Stomach (tissue), 9 donors: ENCODE results near the gene NIM1K. TPM values are rescaled to one million over a fixed set of nuclear protein-coding genes. Genes with fewer than 3 reads are reported as not detected.

Source experiments
- DNase-seq, 2 donors: peaks; one replicate each; pipeline versions ENCODE4 v3.0.0 to v3.0.0-alpha.2; 2013 to 2019
- H3K27ac ChIP-seq, 5 donors: fragments of 200-600 bp in 4 of 5; sonication (generic) in 4 of 5; one replicate each; pipeline ENCODE4 v1.5.1; 2013 to 2019; ENCODE audit warnings: mild to moderate bottlenecking in 1 of 5, moderate library complexity in 1 of 5
- H3K27me3 ChIP-seq, 3 donors: fragments of 200-600 bp; sonication (generic); one replicate each; pipeline ENCODE4 v1.5.1; 2017 to 2019; ENCODE audit warnings: mixed run types in 1 of 3
- H3K36me3 ChIP-seq, 4 donors: fragments of 200-600 bp; sonication (generic); 1 replicate in 3 of 4; 2 replicates in 1 of 4; pipeline ENCODE4 v1.5.1; 2016 to 2019
- H3K4me1 ChIP-seq, 4 donors: fragments of 200-600 bp; sonication (generic); one replicate each; pipeline ENCODE4 v1.5.1; 2016 to 2019
- H3K4me3 ChIP-seq, 4 donors: fragments of 200-600 bp; sonication (generic) in 3 of 4; one replicate each; pipeline ENCODE4 v1.5.1; 2016 to 2019; ENCODE audit warnings: mild to moderate bottlenecking in 1 of 4
- H3K9me3 ChIP-seq, 4 donors: fragments of 200-600 bp; sonication (generic); one replicate each; pipeline ENCODE4 v1.5.1; 2016 to 2019
- CTCF ChIP-seq, 7 experiments: fragments of 450-650 bp in 4 of 7; fragments of 200-600 bp in 3 of 7; sonication (generic) in 3 of 7; IDR thresholded peaks; one replicate each; pipeline ENCODE4 v1.5.1; 2016 to 2019; ENCODE audit warnings: antibody characterized with exemption in 7 of 7, control low read depth in 2 of 7, mild to moderate bottlenecking in 1 of 7
- EP300 ChIP-seq: sonication (generic); formaldehyde crosslinking; IDR thresholded peaks from one replicate; pipeline ENCODE4 v1.6.1; 2017; ENCODE audit warnings: antibody characterized with exemption
- POLR2A ChIP-seq, 4 donors: fragments of 450-650 bp; IDR thresholded peaks; one replicate each; pipeline ENCODE4 v1.6.1; 2016; ENCODE audit warnings: antibody characterized with exemption in 4 of 4, control low read depth in 2 of 4, mild to moderate bottlenecking in 1 of 4, moderate library complexity in 1 of 4
- POLR2AphosphoS5 ChIP-seq, 3 donors: sonication (generic); formaldehyde crosslinking; IDR thresholded peaks; one replicate each; pipeline ENCODE4 v1.6.1; 2016; ENCODE audit warnings: antibody characterized with exemption in 3 of 3
- WGBS, 5 donors: extraction: QIAGEN DNeasy Blood & Tissue Kit in 3 of 5; methylation state at CpG; one replicate each; pipeline versions ENCODE4 v1.1.5 to v1.1.7; 2013 to 2018; 5-methylcytosine and 5-hydroxymethylcytosine counted together
- intact Hi-C: fragments of 100-400 bp; cut with DNase I; formaldehyde crosslinking; loops from one replicate; pipeline ENCODE4 v1.15.1; 2023; ENCODE audit warnings: low total_unique reads
- polyA plus RNA-seq, 3 donors: library from polyadenylated mRNA; stranded (reverse); fragments of 200-250 nt; gene quantifications; one replicate each; pipeline ENCODE4 v1.2.3, GENCODE V29; 2013
- total RNA-seq, 5 donors: library from RNA; depleted of rRNA; stranded (reverse); fragments of >200 nt; gene quantifications; one replicate each; pipeline versions ENCODE4 v1.1.0 to v1.2.3, GENCODE V29; 2014 to 2016
- donor health status: healthy with polysubstance abuse.
- donor health status: Bipolar disorder and iron deficiency.
- donor health status: healthy.

The NIM1K gene
- total and polyA plus RNA-seq, 8 donors, result 0.43 to 3.5 (median 0.74) TPM; not detected in 2

GRCh38 chr5:43286623-43287022 is 94.6 kb downstream of the NIM1K start:
- Histone ChIP-seq H3K4me3 (no peak overlapping the region), H3K4me1 (no peaks in the 10 kb centered on the region), H3K27me3 (no peaks in the 10 kb centered on the region), H3K27ac (no peak overlapping the region), H3K36me3 (peaks cover 3 to 55% (median 48%) of the 10 kb centered on the region in 4 donors), H3K9me3 (no peaks in the 10 kb centered on the region)
- no peak for TF ChIP-seq POLR2AphosphoS5 (IDR thresholded peaks at IDR 0.05)
- TF ChIP-seq POLR2A (IDR thresholded peaks at IDR 0.05), result no peak
- TF ChIP-seq CTCF (IDR thresholded peaks at IDR 0.05), result no peak
- TF ChIP-seq EP300, result no peak
- intact Hi-C loops, result no loop called here
- no peak for DNase-seq

- WGBS, 5 donors, result 96 to 100% (median 96%) methylated on average over 4 of the region's 4 CpGs
- peaks cover 3 to 64% (median 56%) of the 10 kb centered on the region in 4 donors for H3K36me3 ChIP-seq
- intact Hi-C loops, result no loop called here
Measured at GRCh38 chr5:43287493-43287892, 95.5 kb downstream of the NIM1K start.

GRCh38 chr5:43288269-43288831 is 96.3 kb downstream of the NIM1K start:
- H3K9me3 ChIP-seq, result no peaks in the 10 kb centered on the region
- WGBS, 5 donors, result 82 to 97% (median 90%) methylated on average over 1 of the region's 1 CpG
- TF ChIP-seq EP300, result no peak
- TF ChIP-seq POLR2A (IDR thresholded peaks at IDR 0.05), result no peak
- no peak for TF ChIP-seq POLR2AphosphoS5 (IDR thresholded peaks at IDR 0.05)
- no peak for TF ChIP-seq CTCF (IDR thresholded peaks at IDR 0.05)
- H3K36me3 ChIP-seq, result peaks cover 3 to 72% (median 65%) of the 10 kb centered on the region in 4 donors
- DNase-seq, result no peak
- no peaks in the 10 kb centered on the region for H3K4me1 ChIP-seq
- H3K4me3 ChIP-seq, result no peak overlapping the region
- H3K27ac ChIP-seq, result no peak overlapping the region
- intact Hi-C loops, result no loop called here
- H3K27me3 ChIP-seq, result no peaks in the 10 kb centered on the region

More at GRCh38 chr5:43287493-43287892, 95.5 kb downstream of the NIM1K start:
- no peak for DNase-seq
- Histone ChIP-seq H3K4me3 (no peak overlapping the region), H3K27me3 (no peaks in the 10 kb centered on the region), H3K4me1 (no peaks in the 10 kb centered on the region), H3K27ac (no peak overlapping the region), H3K9me3 (no peaks in the 10 kb centered on the region)
- TF ChIP-seq EP300, result no peak

- peaks cover 0 to 4% (median 0%) of the 10 kb centered on the region in 4 donors for H3K4me1 ChIP-seq
- intact Hi-C loops, result no loop called here
- H3K36me3 ChIP-seq, result peaks cover 15 to 96% (median 88%) of the 10 kb centered on the region in 4 donors
- no peaks in the 10 kb centered on the region for H3K9me3 ChIP-seq
- no peaks in the 10 kb centered on the region for H3K27me3 ChIP-seq
- DNase-seq, result no peak
- H3K4me3 ChIP-seq, result no peak overlapping the region
- H3K27ac ChIP-seq, result no peak overlapping the region
- WGBS, 5 donors, result 50 to 73% (median 61%) methylated on average over 2 of the region's 2 CpGs
- no peak for TF ChIP-seq POLR2AphosphoS5 (IDR thresholded peaks at IDR 0.05)
Measured at GRCh38 chr5:43290726-43291125, 98.7 kb downstream of the NIM1K start.

GRCh38 chr5:43294226-43294625 is 102.2 kb downstream of the NIM1K start:
- Histone ChIP-seq H3K27me3 (no peaks in the 10 kb centered on the region), H3K36me3 (peaks cover 33 to 98% (median 91%) of the 10 kb centered on the region in 4 donors), H3K9me3 (no peaks in the 10 kb centered on the region), H3K4me3 (no peak overlapping the region), H3K27ac (no peak overlapping the region), H3K4me1 (peaks cover 0 to 4% (median 0%) of the 10 kb centered on the region in 4 donors)
- DNase-seq, result no peak
- intact Hi-C loops, result no loop called here
- no peak for TF ChIP-seq POLR2A (IDR thresholded peaks at IDR 0.05)
- no peak for TF ChIP-seq EP300

- Histone ChIP-seq H3K36me3 (peaks cover 33 to 92% (median 91%) of the 10 kb centered on the region in 4 donors), H3K27ac (no peak overlapping the region), H3K27me3 (no peaks in the 10 kb centered on the region), H3K9me3 (no peaks in the 10 kb centered on the region), H3K4me1 (peaks cover 0 to 4% (median 0%) of the 10 kb centered on the region in 4 donors), H3K4me3 (no peak overlapping the region)
- intact Hi-C loops, result no loop called here
- WGBS, 5 donors, result 44 to 68% (median 54%) methylated on average over 2 of the region's 2 CpGs
- DNase-seq, result no peak
- no peak for TF ChIP-seq POLR2AphosphoS5 (IDR thresholded peaks at IDR 0.05)
- no peak for TF ChIP-seq CTCF (IDR thresholded peaks at IDR 0.05)
- no peak for TF ChIP-seq POLR2A (IDR thresholded peaks at IDR 0.05)
- no peak for TF ChIP-seq EP300
Measured at GRCh38 chr5:43295202-43295601, 103.2 kb downstream of the NIM1K start.
